Measurements from ENCODE around the gene SELPLG.

SELPLG gene

DNA sequence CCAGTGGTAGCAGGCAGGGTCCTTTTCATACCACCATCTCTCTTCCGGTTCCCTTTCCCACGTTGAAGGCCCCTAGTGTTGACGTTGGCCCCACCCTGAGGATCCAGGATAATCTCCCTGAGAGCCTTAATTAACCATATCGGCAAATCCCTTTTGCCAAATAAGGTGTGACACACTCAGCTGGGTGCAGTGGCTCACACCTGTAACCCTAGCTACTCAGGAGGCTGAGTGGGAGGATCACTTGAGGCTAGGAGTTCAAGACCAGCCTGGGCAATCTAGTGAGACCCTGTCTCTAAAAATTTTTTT is 33.0 kb downstream of the SELPLG start:
- Histone ChIP-seq H3K4me1 (peaks cover 5% of the 10 kb centered on the region), H3K27me3 (no peaks in the 10 kb centered on the region), H3K36me3 (no peaks in the 10 kb centered on the region), H3K9me3 (no peaks in the 10 kb centered on the region), H3K4me3 (ENCODE audit: low read depth, low read length) (no peak overlapping the region)
- TF ChIP-seq, protein P1, sequence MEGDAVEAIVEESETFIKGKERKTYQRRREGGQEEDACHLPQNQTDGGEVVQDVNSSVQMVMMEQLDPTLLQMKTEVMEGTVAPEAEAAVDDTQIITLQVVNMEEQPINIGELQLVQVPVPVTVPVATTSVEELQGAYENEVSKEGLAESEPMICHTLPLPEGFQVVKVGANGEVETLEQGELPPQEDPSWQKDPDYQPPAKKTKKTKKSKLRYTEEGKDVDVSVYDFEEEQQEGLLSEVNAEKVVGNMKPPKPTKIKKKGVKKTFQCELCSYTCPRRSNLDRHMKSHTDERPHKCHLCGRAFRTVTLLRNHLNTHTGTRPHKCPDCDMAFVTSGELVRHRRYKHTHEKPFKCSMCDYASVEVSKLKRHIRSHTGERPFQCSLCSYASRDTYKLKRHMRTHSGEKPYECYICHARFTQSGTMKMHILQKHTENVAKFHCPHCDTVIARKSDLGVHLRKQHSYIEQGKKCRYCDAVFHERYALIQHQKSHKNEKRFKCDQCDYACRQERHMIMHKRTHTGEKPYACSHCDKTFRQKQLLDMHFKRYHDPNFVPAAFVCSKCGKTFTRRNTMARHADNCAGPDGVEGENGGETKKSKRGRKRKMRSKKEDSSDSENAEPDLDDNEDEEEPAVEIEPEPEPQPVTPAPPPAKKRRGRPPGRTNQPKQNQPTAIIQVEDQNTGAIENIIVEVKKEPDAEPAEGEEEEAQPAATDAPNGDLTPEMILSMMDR (IDR thresholded peaks at IDR 0.05; ENCODE audit: low read depth, low read length), result no peak
- DNase-seq, result no peak

DNA sequence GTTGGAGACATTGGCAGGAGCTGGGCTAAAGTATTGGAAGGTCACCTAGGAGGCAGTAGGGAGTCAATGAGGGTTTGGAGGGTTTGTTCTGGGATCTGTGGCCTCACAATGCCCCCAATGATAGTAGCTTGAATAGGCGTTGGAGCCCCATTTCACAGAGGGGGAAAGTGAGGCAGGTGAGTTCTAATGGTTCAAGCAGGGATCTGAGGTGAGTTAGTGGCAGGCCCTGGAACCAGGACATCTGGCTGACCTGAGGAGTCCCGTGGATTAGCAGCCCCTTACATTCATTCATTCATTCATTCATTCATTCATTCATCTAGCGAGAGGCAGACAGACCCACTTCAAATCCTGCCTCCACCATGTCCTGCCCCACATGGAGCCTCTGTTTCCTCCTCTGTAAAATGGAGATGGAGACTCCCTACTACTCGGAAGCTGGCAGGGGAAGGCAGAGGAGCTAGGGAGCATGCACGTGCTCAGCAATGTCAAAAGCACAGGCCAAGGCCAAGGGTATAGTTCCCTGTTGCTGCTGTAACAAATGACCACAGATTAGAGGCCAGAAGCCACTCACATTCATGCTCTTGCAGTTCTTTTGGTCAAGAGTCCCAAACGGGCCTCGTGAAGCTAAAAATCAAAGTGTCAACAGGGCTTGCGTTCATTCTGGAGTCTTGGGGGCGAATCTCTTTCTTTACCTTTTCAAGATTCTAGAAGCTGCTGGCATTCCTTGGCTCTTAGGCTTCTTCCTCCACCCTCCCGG is 33.6 kb downstream of the SELPLG start:
- Histone ChIP-seq H3K9me3 (no peaks in the 10 kb centered on the region), H3K4me1 (peaks cover 5% of the 10 kb centered on the region), H3K36me3 (no peaks in the 10 kb centered on the region), H3K27me3 (no peaks in the 10 kb centered on the region), H3K4me3 (ENCODE audit: low read depth, low read length) (no peak overlapping the region)
- no peak for DNase-seq
- TF ChIP-seq, protein P1 (IDR thresholded peaks at IDR 0.05; ENCODE audit: low read depth, low read length), result no peak

DNA sequence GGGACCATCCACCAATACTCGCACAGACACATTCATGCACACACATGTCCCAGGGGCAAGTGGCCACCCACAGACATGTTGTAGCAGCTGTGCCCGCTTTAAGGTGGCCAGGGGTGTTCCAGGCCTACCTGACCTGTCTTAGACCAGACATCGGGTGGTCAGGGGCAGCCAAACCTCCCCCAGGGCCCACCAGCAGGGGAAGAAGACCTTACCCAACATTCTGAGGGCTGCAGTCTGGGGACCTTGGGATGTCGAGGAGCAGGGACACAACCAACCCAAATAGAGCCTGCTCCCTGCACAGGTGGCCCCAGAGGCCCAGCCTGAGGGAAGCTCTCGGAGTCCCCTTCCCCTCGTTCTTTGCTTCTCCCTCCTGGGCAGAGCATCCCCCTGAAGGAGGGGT is 34.2 kb downstream of the SELPLG start:
- Histone ChIP-seq H3K4me3 (ENCODE audit: low read depth, low read length) (no peak overlapping the region), H3K4me1 (peaks cover 5% of the 10 kb centered on the region), H3K9me3 (no peaks in the 10 kb centered on the region), H3K27me3 (no peaks in the 10 kb centered on the region), H3K36me3 (no peaks in the 10 kb centered on the region)
- TF ChIP-seq, protein P1 (IDR thresholded peaks at IDR 0.05; ENCODE audit: low read depth, low read length), result no peak
- DNase-seq, result no peak

DNA sequence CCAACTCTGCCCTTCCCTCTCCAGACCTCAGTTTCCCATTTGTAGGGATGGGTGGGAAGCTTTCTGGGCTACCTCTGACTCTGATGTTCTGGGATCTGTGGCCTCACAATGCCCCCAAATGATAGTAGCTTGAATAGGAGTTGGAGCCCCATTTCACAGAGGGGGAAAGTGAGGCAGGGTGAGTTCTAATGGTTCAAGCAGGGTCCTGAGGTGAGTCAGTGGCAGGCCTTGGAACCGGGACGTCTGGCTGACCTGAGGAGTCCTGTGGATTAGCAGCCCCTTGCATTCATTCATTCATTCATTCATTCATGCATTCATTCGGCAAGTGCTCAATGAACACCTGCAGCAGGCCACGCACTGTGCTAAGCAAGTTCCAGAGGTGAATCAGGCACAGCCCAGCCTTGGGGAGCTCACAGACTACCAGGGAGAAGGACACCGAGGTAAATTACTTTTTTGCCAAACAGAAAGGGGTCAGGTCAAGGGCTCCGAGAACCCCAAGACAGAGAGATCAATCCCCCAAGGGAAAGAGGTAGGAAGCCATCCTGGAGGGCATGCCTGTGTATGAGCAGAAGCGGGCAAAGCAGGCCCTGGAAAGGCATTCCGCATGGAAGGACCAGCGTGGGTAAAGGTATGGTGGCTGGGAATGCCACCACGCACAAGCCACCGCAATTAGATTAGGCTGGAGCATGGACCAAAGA is 35.0 kb downstream of the SELPLG start:
- Histone ChIP-seq H3K36me3 (no peaks in the 10 kb centered on the region), H3K9me3 (no peaks in the 10 kb centered on the region), H3K27me3 (no peaks in the 10 kb centered on the region), H3K4me3 (ENCODE audit: low read depth, low read length) (no peak overlapping the region; the same call in 1 of the 2 replicates), H3K4me1 (peaks cover 5% of the 10 kb centered on the region)
- TF ChIP-seq, protein P1 (IDR thresholded peaks at IDR 0.05; ENCODE audit: low read depth, low read length), result no peak
- no peak for DNase-seq

DNA sequence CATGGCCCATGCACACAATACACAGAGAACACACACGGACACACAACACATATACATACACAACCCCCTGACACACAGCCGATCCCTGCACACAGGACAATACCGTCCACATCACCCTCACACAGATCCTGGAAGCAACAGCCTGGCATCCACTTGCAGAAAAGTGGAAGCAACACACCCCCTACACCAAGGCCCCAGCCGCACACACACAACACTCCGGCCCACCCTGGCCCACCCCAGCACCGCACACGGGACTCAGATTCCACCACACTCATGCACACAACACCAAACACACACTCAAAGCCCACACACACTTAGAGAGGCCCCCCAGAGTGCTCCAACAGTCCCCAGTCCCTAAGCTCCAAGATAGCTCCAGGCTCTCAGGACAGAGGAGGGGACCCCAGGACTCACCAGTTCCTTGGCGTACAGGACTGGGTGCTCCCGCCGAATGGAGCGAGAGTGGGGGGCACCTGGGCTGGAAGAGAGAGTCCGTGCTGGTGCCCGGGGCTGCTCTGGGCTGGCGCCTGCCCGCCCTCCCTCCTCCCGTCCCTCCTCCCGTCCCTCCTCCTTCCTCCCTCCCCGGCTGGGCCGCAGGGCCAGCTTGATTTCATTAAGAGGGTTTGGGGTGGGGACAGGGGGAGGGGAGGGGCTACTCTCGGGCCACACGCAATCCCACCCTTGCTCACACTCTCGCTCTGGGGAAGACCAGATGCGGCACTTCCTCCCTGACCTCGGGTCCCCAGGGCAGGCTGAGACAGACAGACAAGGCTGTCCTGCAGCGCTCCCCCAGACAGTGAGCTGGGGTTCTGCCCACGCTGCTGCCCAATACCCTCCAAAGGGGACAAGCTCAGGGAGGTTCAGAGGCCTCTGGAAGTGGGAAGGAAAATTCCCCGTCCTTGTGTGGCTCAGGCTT is 35.9 kb downstream of the SELPLG start, which contains the start of gene TMEM119:
TSS of gene TMEM119 (minus strand) at position 526 of the 913 bp plus-strand sequence. CDS start 5,701 bp downstream, outside the sequence.
- peak; percentile 60 for DNase-seq
- peaks cover 5% of the 10 kb centered on the region for H3K4me1 ChIP-seq
- peak within 1 kb of the TSS; percentile 58 for H3K4me3 ChIP-seq (ENCODE audit: low read depth, low read length)
- no peaks in the 10 kb centered on the region for H3K36me3 ChIP-seq
- H3K9me3 ChIP-seq, result no peaks in the 10 kb centered on the region
- no peaks in the 10 kb centered on the region for H3K27me3 ChIP-seq
- TF ChIP-seq, protein P1 (IDR thresholded peaks at IDR 0.05; ENCODE audit: low read depth, low read length), result no peak
